ENCODE results near the gene TNS2.
"Not testable (repeated sequence)": the region's sequence is repeated elsewhere in the genome, so short reads cannot be mapped to it uniquely, and the experiment has no call there.

TNS2 gene

DNA sequence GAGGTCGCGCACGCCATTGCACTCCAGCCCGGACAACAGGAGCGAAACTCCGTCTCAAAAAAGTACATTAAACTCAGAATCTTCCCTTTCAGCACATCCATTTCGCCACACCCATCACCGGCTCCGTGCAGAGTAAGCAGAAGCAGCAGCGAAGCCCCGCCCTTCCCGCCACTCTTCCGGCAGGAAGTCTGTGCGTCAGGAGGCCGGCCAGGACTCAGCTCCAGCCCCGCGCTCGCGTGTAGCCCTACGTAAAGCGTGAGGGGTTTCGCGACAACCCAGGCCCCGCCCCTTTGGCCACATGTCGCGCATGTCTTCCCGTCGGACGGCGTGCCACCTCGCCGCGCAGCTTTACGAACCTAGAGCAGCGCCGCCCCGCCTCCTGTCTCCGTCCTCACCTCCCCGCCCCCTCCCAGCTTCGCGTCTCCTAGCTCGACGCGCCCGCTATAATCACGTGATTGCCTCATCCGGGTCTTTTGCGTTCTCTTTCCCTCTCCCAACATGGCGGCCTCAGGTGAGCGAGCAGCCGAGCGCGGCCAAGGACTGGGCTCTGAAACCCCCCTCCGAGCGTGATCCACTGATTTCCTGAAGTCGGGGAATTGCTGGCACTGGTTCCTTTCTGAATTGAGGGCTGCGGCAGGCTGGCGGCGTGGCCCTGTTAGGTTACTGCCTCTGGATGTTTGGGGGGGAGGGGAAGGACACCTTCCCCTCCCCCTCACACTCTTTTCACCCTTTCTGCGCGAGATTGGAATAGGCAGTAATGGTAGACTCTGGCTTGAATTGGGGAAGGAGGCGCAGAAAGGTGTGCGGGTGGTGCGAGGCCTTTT, 43.7 kb upstream of the TNS2 start, which contains the start of gene EIF4B:
Gene EIF4B, plus strand, starts transcription at position 471 of the 824 bp plus-strand sequence. Its CDS starts 28 bp downstream, at position 499.
- DNase-seq, result peak; percentile 100
- intact Hi-C loops (cut with DNase I; ENCODE audit: low total_unique reads), result no loop called here
- Histone ChIP-seq H3K36me3 (peaks cover 0 to 7% (median 0%) of the 10 kb centered on the region in 3 donors), H3K9me3 (no peaks in the 10 kb centered on the region), H3K27me3 (peaks cover 0 to under 1% of the 10 kb centered on the region in 2 donors), H3K4me3 (peak within 1 kb of the TSS; percentile 82 to 87), H3K4me1 (peaks cover 0 to 49% (median 39%) of the 10 kb centered on the region in 4 donors), H3K27ac (peak within 1 kb of the TSS; percentile 91)
- TF ChIP-seq, protein P1, sequence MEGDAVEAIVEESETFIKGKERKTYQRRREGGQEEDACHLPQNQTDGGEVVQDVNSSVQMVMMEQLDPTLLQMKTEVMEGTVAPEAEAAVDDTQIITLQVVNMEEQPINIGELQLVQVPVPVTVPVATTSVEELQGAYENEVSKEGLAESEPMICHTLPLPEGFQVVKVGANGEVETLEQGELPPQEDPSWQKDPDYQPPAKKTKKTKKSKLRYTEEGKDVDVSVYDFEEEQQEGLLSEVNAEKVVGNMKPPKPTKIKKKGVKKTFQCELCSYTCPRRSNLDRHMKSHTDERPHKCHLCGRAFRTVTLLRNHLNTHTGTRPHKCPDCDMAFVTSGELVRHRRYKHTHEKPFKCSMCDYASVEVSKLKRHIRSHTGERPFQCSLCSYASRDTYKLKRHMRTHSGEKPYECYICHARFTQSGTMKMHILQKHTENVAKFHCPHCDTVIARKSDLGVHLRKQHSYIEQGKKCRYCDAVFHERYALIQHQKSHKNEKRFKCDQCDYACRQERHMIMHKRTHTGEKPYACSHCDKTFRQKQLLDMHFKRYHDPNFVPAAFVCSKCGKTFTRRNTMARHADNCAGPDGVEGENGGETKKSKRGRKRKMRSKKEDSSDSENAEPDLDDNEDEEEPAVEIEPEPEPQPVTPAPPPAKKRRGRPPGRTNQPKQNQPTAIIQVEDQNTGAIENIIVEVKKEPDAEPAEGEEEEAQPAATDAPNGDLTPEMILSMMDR (IDR thresholded peaks at IDR 0.05), result no peak

DNA sequence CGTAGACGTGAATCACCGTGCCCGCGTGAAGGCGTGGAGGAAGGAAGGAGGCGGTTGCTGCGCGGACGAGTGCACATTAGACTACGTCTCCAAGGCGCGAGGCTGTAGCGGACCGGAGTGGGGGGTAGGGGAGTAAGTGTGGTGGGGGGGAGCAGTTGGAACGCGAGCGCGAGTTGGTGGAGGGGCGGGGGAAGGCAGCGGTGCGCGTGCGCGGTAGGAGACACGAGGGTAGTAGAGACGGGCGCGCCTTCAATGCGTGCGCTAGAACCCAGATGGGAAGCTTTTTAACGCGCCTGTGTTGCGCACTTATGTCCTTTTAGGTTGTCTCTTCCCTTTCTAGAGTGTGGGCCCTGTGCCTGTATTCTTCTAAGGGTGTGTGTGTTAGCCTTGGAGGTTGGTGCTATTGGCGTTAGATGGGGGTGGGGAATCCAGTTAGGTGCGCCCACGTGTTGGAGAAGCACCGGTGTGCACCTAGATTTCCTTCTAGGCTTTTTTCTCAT, 43.0 kb upstream of the TNS2 start:
- H3K36me3 ChIP-seq, result peaks cover 0 to 7% (median 0%) of the 10 kb centered on the region in 3 donors
- peak overlapping the region; percentile 91 for H3K27ac ChIP-seq
- DNase-seq, result peak; percentile 63 to 82
- no peaks in the 10 kb centered on the region for H3K27me3 ChIP-seq
- intact Hi-C loops (cut with DNase I; ENCODE audit: low total_unique reads), result no loop called here
- peak overlapping the region; percentile 82 to 87 for H3K4me3 ChIP-seq
- no peaks in the 10 kb centered on the region for H3K9me3 ChIP-seq
- TF ChIP-seq, protein P1 (IDR thresholded peaks at IDR 0.05), result no peak
- H3K4me1 ChIP-seq, result peaks cover 0 to 55% (median 39%) of the 10 kb centered on the region in 4 donors

DNA sequence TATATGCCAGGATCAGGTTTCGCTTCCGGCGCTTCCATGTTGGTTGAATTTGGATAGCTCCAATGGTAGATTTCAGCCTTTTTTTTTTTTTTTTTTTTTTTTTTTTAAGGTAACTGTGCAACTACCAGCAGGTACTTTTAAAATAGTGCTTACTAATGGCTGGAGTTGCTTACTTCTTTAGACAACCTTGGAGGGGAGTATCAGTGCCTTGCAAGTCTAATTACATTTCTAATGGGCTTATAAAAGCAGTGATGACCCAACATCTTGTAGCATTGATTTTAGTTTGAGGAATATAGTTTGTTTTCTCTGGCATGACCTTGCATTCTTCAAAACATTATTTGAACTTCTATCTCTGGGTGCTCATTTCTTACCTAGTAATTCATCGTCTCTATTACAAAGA, 42.5 kb upstream of the TNS2 start:
- peak overlapping the region; percentile 82 to 87 for H3K4me3 ChIP-seq
- intact Hi-C loops (cut with DNase I; ENCODE audit: low total_unique reads), result no loop called here

DNA sequence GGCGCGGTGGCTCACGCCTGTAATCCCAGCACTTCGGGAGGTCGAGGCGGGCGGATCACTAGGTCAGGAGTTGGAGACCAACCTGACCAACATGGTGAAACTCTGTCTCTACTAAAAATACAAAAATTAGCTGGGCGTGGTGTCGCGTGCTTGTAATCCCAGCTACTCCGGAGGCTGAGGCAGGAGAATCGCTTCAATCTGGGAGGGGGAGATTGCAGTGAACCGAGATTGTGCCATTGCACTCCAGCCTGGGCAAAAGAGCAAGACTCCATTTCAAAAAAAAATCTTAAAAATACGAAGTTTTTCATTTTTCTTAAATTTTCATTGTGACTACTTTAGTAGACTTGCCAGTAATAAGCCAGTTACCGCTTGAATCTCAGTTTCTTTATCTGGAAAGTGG, 41.1 kb upstream of the TNS2 start:
- peaks cover 0 to 59% (median 39%) of the 10 kb centered on the region in 4 donors for H3K4me1 ChIP-seq
- H3K27ac ChIP-seq; H3K36me3 ChIP-seq; H3K27me3 ChIP-seq; H3K9me3 ChIP-seq; H3K4me3 ChIP-seq; intact Hi-C loops (cut with DNase I; ENCODE audit: low total_unique reads); DNase-seq: not testable (repeated sequence)

More for the DNA sequence above, 42.5 kb upstream of the TNS2 start:
- H3K27ac ChIP-seq, result peak overlapping the region in 1 of 2 donors; percentile 91
- peaks cover 0 to 7% (median 0%) of the 10 kb centered on the region in 3 donors for H3K36me3 ChIP-seq
- H3K4me1 ChIP-seq, result peaks cover 0 to 59% (median 39%) of the 10 kb centered on the region in 4 donors
- H3K27me3 ChIP-seq, result no peaks in the 10 kb centered on the region
- DNase-seq, result no peak
- H3K9me3 ChIP-seq, result no peaks in the 10 kb centered on the region
- TF ChIP-seq, protein P1 (IDR thresholded peaks at IDR 0.05), result no peak

DNA sequence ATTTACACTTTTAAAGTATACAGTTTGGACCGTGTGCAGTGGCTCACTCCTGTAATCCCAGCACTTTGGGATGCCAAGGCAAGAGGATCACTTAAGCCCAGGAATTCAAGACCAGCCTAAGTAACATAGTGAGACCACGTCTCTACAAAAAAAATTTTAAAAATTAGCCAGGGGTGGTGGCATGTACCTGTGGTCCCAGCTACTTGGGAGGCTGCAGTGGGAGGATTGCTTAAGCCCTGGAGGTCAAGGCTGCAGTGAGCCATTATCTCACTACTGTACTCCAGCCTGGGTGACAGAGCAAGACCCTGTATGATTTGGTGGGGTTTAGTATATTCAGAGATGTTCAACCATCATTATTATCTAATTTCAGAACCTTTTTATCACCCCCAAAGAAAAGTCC, 38.9 kb upstream of the TNS2 start:
- intact Hi-C loops (cut with DNase I; ENCODE audit: low total_unique reads), result no loop called here
- Histone ChIP-seq H3K9me3 (no peaks in the 10 kb centered on the region), H3K27me3 (no peaks in the 10 kb centered on the region), H3K27ac (no peak overlapping the region), H3K4me1 (peaks cover 0 to 61% (median 32%) of the 10 kb centered on the region in 4 donors), H3K36me3 (peaks cover 0 to 7% (median 0%) of the 10 kb centered on the region in 3 donors), H3K4me3 (no peak overlapping the region)
- TF ChIP-seq, protein P1 (IDR thresholded peaks at IDR 0.05), result no peak
- DNase-seq, result no peak

DNA sequence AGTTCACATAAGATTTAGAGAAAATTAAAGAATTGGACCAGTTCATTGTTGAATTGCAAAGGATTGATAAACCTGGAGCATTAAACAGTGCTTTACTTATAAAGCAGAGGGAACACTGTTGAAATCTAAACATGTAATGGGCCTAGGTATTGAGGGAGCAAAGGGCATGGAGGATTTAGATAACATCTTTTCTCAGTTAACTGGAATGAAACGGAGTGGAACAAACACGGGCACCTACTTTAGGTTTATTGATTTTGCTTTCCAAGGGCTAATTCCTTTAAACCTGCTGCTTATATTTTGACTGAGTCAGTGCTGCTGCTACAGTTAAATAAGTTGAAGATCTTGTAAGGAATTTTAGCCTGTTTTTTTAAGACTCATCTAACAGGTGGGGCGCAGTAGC, 38.0 kb upstream of the TNS2 start:
- Histone ChIP-seq H3K9me3 (no peaks in the 10 kb centered on the region), H3K27ac (no peak overlapping the region), H3K4me1 (peaks cover 0 to 64% (median 32%) of the 10 kb centered on the region in 4 donors), H3K4me3 (no peak overlapping the region), H3K36me3 (peaks cover 0 to 11% (median 5%) of the 10 kb centered on the region in 3 donors), H3K27me3 (no peaks in the 10 kb centered on the region)
- TF ChIP-seq, protein P1 (IDR thresholded peaks at IDR 0.05), result no peak
- no peak for DNase-seq
- intact Hi-C loops (cut with DNase I; ENCODE audit: low total_unique reads), result no loop called here
